CD4-positive, alpha-beta T cell treated with Interferon gamma for 1 hour (primary cell): ENCODE data around the gene OLFML2A.
"Not testable (repeated sequence)": the region's sequence is repeated elsewhere in the genome, so short reads cannot be mapped to it uniquely, and the experiment has no call there.

Experiments
- DNase-seq: peaks from one replicate; pipeline ENCODE4 v3.0.0-alpha.2; 2020

The OLFML2A gene

GRCh38 chr9:124776954-124777648 is at the start of gene OLFML2A:
Gene OLFML2A (plus strand): TSS chr9:124777133. CDS start chr9:124777271, 138 bp downstream.
- DNase-seq, result peak; percentile 8

GRCh38 chr9:124730772-124731171 is 46.2 kb upstream of the OLFML2A start:
- DNase-seq, result no peak

- DNase-seq, result no peak
These were observed 42.8 kb upstream of the OLFML2A start for GRCh38 chr9:124733964-124734740.

DNA sequence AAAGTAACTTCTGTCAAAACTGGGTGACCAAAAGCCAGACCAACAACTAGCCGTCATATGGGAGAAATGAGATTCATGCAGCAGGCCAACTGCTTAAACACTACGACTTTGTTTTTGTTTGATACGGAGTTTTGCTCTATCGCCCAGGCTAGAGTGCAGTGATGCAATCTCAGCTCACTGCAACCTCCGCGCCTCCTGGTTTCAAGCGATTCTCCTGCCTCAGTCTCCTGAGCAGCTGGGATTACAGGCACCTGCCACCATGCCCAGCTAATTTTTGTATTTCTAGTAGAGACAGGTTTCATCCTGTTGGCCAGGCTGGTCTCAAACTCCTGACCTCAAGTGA is 42.2 kb upstream of the OLFML2A start:
- not testable (repeated sequence) for DNase-seq

DNA sequence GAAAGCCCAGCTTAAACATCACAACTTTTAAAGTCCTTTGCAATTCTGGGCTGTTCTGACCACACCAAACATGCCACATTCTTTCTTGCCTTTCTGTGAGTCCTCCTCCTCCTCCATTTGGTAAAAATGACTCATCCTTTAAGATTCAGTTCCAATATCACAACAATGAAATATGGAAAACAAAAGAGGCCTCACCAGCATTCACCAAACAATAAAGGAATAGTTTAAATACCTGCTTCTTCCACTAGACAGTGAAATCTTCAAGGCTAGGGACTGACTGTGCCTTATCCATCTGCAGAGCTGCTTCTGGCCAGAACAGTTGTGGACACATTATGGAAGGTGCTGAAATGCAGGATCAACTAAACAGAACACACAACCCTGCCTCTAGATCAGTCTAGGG is 41.8 kb upstream of the OLFML2A start:
- no peak for DNase-seq

DNA sequence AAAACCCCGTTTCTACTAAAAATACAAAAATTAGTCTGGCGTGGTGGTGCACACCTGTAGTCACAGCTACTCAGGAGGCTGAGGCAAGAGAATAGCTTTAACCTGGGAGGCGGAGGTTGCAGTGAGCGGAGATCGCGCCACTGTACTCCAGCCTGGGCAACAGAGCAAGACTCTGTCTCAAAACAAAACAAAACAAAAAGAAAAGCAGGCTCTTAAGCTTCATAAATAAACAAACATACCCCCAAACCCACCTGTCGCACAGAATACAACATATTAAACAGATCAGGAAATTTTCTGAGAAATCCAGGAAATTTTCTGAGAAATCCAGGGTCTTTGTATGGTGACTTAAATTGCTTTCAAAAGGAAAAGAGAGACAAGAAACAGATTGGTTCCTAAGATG is 38.9 kb upstream of the OLFML2A start:
- not testable (repeated sequence) for DNase-seq

DNA sequence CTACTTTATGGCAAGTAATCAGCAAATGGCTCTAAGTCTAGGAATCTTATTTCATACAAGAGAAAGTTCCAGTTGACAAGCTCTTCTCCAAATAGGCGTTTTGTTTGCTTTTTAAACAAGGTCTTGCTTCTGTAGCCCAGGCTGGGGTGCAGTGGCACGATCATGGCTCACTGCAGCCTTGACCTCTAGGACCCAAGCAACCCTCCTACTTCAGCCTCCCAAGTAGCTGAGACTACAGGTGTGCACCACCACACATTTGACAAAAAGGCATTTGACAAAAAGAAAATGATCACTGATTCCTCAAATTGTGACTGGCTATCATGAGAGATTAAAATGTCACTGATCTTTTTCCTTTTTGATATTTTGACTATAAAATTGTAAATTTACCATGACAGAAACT is 37.6 kb upstream of the OLFML2A start:
- no peak for DNase-seq

DNA sequence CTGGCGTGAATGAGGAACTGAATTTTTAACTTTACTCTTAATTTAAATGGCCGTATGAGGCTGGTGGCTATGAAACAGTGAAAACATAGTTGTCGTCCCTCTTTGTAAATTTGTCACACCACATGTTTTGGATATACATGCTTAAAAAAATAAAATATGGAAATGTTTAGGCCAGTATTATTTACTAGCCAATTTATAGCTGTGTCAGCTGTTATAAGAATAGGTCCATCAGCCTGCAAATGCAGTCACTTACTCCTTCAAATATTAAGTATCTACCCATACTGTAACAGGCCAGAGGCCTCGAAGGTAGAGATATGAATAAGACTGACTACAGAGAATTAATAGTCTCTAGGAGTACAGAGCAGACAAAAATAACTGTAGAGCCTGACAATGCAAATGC is 35.8 kb upstream of the OLFML2A start:
- no peak for DNase-seq

- no peak for DNase-seq
These were observed 35.3 kb upstream of the OLFML2A start for GRCh38 chr9:124741662-124742061.

DNA sequence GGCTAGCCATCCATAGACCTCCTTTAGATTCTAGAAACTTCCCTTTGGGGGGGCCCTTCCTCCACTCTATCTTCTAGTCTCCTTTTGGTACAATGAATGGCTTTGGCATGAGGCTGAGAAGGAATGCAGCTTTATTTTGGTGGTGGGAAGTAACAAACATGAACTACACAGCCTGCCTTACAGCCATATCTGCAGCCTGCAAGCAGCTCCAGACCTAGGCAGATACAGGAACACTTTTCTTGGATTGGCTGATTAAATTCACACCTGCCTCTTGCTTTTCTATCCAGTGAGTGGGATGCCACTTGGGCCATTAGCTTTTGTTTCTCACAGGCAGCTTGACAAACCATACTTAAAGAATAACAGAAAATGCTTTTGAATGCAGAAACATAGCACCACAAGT is 34.0 kb upstream of the OLFML2A start:
- no peak for DNase-seq

DNA sequence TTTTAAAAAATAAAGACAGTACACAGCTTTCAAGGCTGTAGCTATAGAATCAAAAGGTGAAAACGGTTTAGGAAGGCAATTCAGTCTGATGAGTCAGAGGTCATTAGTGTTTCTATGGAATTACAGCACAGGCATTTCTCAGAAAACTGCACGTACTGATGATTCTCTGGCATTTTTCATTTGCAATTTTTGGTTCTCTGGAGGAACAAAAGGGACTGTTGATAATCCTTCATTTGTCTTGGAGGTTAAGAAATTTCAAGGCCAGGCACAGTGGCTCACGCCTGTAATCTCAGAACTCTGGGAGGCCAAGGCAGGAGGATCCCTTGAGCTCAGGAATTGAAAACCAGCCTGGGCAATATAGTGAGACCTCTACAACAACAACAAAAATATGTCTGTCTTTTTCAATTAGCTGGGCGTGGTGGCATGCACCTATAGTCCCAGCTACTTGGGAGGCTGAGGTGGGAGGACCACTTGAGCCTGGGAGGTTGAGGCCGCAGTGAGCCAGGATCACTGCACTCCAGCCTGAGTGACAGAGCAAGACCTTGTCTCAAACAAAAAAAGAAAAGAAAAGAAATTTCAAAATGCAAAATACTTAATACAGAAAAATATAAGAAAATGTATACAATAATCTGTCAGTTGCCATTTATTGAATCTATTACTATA is 33.1 kb upstream of the OLFML2A start:
- no peak for DNase-seq

DNA sequence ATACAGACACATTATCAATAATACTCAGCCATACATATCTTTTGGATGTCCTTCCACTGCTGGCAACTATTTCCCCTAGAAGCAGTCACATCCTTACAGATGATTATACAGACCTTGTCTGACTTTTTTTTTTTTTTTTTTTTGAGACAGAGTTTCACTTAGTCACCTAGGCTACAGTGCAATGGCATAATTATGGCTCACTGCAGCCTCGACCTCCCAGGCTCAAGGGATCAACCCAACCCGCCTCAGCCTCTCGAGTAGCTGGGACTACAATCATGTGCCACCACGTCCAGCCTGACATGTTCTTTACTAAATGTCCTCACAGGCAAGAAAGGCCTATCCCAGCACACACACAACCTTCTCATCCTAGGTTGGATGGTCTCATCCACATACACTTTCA is 29.9 kb upstream of the OLFML2A start:
- no peak for DNase-seq

GRCh38 chr9:124749284-124749683 is 27.6 kb upstream of the OLFML2A start:
- no peak for DNase-seq

GRCh38 chr9:124749781-124750180 is 27.2 kb upstream of the OLFML2A start:
- DNase-seq, result no peak

DNA sequence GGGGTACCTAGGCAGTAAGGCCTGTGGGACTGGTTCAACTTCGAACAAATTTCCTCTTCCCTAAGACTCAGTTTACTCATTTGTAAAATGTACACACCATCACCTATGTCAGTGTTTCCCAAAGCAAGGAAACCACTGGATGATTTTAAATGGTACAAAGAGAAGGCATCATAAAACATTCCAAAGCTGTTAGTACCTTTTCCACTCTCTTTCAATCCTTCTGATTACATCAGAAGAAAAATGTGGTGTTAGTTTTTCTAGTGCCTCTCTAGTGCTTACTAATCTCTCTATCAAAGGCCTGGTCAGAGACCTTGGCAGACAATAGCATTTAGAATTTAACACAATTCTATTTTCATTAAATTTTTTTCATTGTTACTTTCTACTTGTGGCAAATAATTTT is 24.0 kb upstream of the OLFML2A start:
- no peak for DNase-seq

GRCh38 chr9:124754289-124754688 is 22.6 kb upstream of the OLFML2A start:
- no peak for DNase-seq

DNA sequence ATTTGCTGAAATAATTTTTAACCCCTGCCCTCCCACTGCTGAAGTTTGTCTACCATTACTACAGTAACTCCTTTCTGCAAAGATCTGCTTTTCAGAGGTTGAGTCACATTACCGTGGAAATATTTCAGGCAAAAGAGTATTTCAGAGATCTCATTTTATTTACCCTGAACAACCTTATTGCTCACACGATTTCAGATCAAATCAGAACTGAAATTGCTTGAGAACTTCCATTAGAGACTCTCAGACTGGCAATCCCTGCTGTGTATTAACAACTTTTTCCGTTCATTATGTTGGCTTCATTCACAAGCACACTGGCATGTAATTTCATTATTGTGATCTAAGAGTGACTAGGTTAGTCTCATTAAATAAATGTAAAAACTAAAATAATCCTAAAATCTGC is 21.9 kb upstream of the OLFML2A start:
- no peak for DNase-seq

- DNase-seq, result no peak
These were observed 20.9 kb upstream of the OLFML2A start for GRCh38 chr9:124756011-124756410.

GRCh38 chr9:124757616-124758015 is 19.3 kb upstream of the OLFML2A start:
- DNase-seq, result no peak

GRCh38 chr9:124758061-124758460 is 18.9 kb upstream of the OLFML2A start:
- DNase-seq, result peak; percentile 14

DNA sequence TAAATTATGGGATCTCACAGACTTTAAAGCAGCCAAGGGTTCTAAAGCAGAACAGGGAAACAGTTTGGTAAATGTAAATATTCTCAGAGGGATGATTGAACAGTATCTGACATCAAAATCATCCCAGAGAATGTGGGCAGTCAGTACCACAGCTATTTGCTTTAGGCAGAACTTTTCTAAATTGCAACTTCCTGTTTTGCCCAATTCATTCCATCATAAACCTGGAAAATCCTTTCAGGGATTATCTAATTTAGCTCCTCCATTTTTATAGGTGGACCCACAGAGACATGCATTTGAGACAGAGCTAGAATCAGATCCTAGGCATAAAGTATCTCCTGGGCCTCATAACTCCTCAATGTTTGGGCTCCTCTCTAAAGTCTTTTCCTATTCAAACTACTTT is 18.2 kb upstream of the OLFML2A start:
- DNase-seq, result no peak

GRCh38 chr9:124759327-124759726 is 17.6 kb upstream of the OLFML2A start:
- no peak for DNase-seq

GRCh38 chr9:124760719-124761118 is 16.2 kb upstream of the OLFML2A start:
- DNase-seq, result no peak

- DNase-seq, result no peak
These were observed 15.7 kb upstream of the OLFML2A start for GRCh38 chr9:124761196-124761595.
